Measurements from ENCODE around the gene RNF4.

GRCh38 chr4:2458546-2459491, 10.1 kb upstream of the RNF4 start:
- TF ChIP-seq CTCF (conservative IDR thresholded peaks at IDR 0.05; ENCODE audit: low read depth, low read length): no peak
- no peak for TF ChIP-seq EZH2 (IDR thresholded peaks at IDR 0.05; ENCODE audit: borderline replicate concordance, low read depth, low read length, poor library complexity, severe bottlenecking)
